ENCODE measurements around the gene FSD1L.
"Not testable (repeated sequence)": the region's sequence is repeated elsewhere in the genome, so short reads cannot be mapped to it uniquely, and the experiment has no call there.

Gene FSD1L

GRCh38 chr9:105503881-105504280, 56.0 kb downstream of the FSD1L start:
- Histone ChIP-seq H3K36me3 (ENCODE audit: control insufficient read depth, insufficient read depth, low read length) (no peaks in the 10 kb centered on the region), H3K9ac (ENCODE audit: low read length) (no peak overlapping the region), H3K4me1 (ENCODE audit: control insufficient read depth, insufficient read depth, low read length) (no peaks in the 10 kb centered on the region), H3K27me3 (ENCODE audit: control insufficient read depth, insufficient read depth, low read length) (no peaks in the 10 kb centered on the region), H3K9me3 (ENCODE audit: control insufficient read depth, low read length) (no peaks in the 10 kb centered on the region), H3K4me3 (ENCODE audit: low read length) (no peak overlapping the region)

DNA sequence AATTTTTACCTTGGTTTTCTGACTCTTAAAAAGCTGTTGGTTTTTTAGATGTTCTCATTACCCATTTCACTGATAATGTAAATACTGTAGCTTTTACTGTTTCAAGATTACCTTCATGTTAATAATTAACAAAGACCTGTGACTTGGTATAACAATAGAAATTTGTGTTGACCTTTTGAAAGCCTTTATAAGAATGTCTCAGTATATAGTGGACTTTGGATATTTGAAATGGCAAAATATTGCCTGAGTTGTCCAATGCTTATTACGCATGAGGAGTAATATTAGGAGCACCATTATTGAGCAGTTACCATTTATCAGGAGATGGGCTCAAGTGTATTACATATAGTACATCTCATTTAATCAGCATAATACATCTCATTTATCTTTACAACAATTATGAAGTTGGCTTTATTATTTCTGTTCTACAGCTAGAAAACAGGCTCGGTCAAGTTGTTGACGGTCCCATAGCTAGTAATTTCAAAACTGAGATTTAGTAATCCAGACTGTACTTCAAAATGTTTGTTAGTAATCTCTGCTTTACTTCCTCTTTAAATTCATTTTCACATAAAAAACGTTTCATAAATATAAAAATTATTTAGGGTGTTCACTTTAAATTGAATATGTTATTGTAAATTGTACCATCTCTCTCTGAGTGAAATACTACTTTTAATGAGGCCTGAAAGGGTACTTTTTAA, 59.4 kb downstream of the FSD1L start:
- no peak overlapping the region for H3K9ac ChIP-seq (ENCODE audit: low read length)
- H3K4me1 ChIP-seq (ENCODE audit: control insufficient read depth, insufficient read depth, low read length): no peaks in the 10 kb centered on the region
- no peaks in the 10 kb centered on the region for H3K36me3 ChIP-seq (ENCODE audit: control insufficient read depth, insufficient read depth, low read length)
- H3K9me3 ChIP-seq (ENCODE audit: control insufficient read depth, low read length): no peaks in the 10 kb centered on the region
- H3K4me3 ChIP-seq (ENCODE audit: low read length): no peak overlapping the region
- H3K27me3 ChIP-seq (ENCODE audit: control insufficient read depth, insufficient read depth, low read length): no peaks in the 10 kb centered on the region

- no peak overlapping the region for H3K9ac ChIP-seq (ENCODE audit: low read length)
- no peaks in the 10 kb centered on the region for H3K9me3 ChIP-seq (ENCODE audit: control insufficient read depth, low read length)
- H3K4me1 ChIP-seq (ENCODE audit: control insufficient read depth, insufficient read depth, low read length): no peaks in the 10 kb centered on the region
- no peaks in the 10 kb centered on the region for H3K27me3 ChIP-seq (ENCODE audit: control insufficient read depth, insufficient read depth, low read length)
- no peak overlapping the region for H3K4me3 ChIP-seq (ENCODE audit: low read length)
- no peaks in the 10 kb centered on the region for H3K36me3 ChIP-seq (ENCODE audit: control insufficient read depth, insufficient read depth, low read length)
Observed at GRCh38 chr9:105508530-105508929, 60.7 kb downstream of the FSD1L start.

GRCh38 chr9:105510024-105510423, 62.2 kb downstream of the FSD1L start:
- Histone ChIP-seq H3K36me3 (ENCODE audit: control insufficient read depth, insufficient read depth, low read length) (no peaks in the 10 kb centered on the region), H3K4me3 (ENCODE audit: low read length) (no peak overlapping the region), H3K9ac (ENCODE audit: low read length) (no peak overlapping the region), H3K9me3 (ENCODE audit: control insufficient read depth, low read length) (no peaks in the 10 kb centered on the region), H3K4me1 (ENCODE audit: control insufficient read depth, insufficient read depth, low read length) (no peaks in the 10 kb centered on the region), H3K27me3 (ENCODE audit: control insufficient read depth, insufficient read depth, low read length) (no peaks in the 10 kb centered on the region)

DNA sequence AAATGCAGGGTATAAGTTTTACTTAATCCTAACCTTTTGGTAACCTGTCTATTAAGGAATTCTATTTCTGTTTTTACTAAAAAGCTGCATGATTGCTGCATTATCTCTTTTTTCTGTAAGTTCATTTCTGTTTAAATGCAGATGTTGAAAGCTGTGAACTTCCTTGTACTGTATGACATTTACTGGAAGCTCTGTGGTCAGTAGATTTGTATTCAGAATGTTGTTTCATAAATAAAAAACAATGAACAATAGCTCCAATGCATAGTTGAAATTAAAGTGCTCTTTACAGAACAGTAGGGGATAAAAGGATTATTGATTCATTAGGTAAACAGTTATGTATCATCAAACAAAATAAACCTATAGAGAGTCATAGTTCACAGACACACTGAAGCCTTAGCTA, 63.6 kb downstream of the FSD1L start:
- H3K27me3 ChIP-seq (ENCODE audit: control insufficient read depth, insufficient read depth, low read length): no peaks in the 10 kb centered on the region
- H3K9me3 ChIP-seq (ENCODE audit: control insufficient read depth, low read length): no peaks in the 10 kb centered on the region
- no peaks in the 10 kb centered on the region for H3K36me3 ChIP-seq (ENCODE audit: control insufficient read depth, insufficient read depth, low read length)
- no peak overlapping the region for H3K4me3 ChIP-seq (ENCODE audit: low read length)
- no peak overlapping the region for H3K9ac ChIP-seq (ENCODE audit: low read length)
- no peaks in the 10 kb centered on the region for H3K4me1 ChIP-seq (ENCODE audit: control insufficient read depth, insufficient read depth, low read length)

GRCh38 chr9:105515811-105516413, 68.1 kb downstream of the FSD1L start:
- Histone ChIP-seq H3K36me3 (ENCODE audit: control insufficient read depth, insufficient read depth, low read length) (no peaks in the 10 kb centered on the region), H3K4me1 (ENCODE audit: control insufficient read depth, insufficient read depth, low read length) (no peaks in the 10 kb centered on the region), H3K9me3 (ENCODE audit: control insufficient read depth, low read length) (no peaks in the 10 kb centered on the region), H3K9ac (ENCODE audit: low read length) (no peak overlapping the region), H3K27me3 (ENCODE audit: control insufficient read depth, insufficient read depth, low read length) (no peaks in the 10 kb centered on the region), H3K4me3 (ENCODE audit: low read length) (no peak overlapping the region)

DNA sequence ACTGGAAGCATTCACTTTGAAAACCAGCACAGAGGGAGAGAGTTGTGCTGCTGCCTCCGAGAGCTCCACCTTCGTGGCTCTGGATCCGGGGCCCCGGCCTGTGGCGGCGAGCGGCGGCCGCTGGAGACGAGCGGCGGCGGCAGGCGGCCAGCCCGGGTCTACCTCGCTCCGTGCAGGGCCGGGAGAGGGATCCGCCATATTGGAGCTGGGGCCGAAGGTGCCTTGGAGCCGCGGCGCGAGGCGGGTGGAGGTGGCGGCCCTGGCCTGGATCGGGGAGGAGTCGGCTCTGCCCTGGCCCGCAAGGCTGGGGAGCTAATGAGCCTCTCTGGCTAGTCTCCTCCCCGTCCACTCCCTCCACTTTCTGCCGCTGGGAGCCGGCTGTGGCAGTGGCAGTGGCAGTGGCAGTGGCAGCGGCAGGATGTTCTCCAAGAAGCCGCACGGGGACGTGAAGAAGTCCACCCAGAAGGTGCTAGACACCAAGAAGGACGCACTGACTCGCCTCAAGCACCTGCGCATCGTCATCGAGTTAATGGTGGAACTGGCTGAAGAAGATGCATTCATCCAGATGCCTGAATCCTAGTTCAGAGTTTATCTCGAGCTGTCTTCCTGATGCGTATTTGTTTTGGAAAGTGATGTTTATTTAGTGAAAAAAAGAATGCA, 72.0 kb downstream of the FSD1L start:
- H3K27me3 ChIP-seq (ENCODE audit: control insufficient read depth, insufficient read depth, low read length); H3K36me3 ChIP-seq (ENCODE audit: control insufficient read depth, insufficient read depth, low read length); H3K9ac ChIP-seq (ENCODE audit: low read length); H3K9me3 ChIP-seq (ENCODE audit: control insufficient read depth, low read length); H3K4me1 ChIP-seq (ENCODE audit: control insufficient read depth, insufficient read depth, low read length); H3K4me3 ChIP-seq (ENCODE audit: low read length): not testable (repeated sequence)

DNA sequence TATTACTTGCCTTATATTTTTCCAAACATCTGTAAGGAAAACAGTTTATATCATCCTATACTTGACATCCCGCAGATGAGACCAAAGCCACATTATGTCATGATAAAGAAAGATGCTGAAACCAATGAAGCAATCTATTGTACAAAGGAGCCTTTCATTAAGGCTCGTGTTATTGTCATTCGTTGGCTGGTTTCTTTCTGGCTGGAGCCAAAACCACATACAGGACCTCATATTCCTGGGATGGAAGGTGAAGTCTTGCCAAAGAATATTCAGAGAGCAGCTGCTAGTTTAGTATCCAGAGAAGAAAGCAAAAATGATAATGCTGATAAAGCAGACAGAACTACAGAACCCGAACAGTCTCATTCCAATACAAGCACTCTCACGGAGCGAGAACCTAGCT, 73.2 kb downstream of the FSD1L start:
- H3K4me1 ChIP-seq (ENCODE audit: control insufficient read depth, insufficient read depth, low read length); H3K9ac ChIP-seq (ENCODE audit: low read length); H3K4me3 ChIP-seq (ENCODE audit: low read length); H3K9me3 ChIP-seq (ENCODE audit: control insufficient read depth, low read length); H3K36me3 ChIP-seq (ENCODE audit: control insufficient read depth, insufficient read depth, low read length); H3K27me3 ChIP-seq (ENCODE audit: control insufficient read depth, insufficient read depth, low read length): not testable (repeated sequence)

- H3K9ac ChIP-seq (ENCODE audit: low read length); H3K9me3 ChIP-seq (ENCODE audit: control insufficient read depth, low read length); H3K4me3 ChIP-seq (ENCODE audit: low read length); H3K4me1 ChIP-seq (ENCODE audit: control insufficient read depth, insufficient read depth, low read length); H3K36me3 ChIP-seq (ENCODE audit: control insufficient read depth, insufficient read depth, low read length); H3K27me3 ChIP-seq (ENCODE audit: control insufficient read depth, insufficient read depth, low read length): not testable (repeated sequence)
Observed at GRCh38 chr9:105522618-105523385, 75.0 kb downstream of the FSD1L start.

- no peaks in the 10 kb centered on the region for H3K27me3 ChIP-seq (ENCODE audit: control insufficient read depth, insufficient read depth, low read length)
- H3K4me1 ChIP-seq (ENCODE audit: control insufficient read depth, insufficient read depth, low read length): peaks cover 8% of the 10 kb centered on the region
- no peaks in the 10 kb centered on the region for H3K9me3 ChIP-seq (ENCODE audit: control insufficient read depth, low read length)
- no peaks in the 10 kb centered on the region for H3K36me3 ChIP-seq (ENCODE audit: control insufficient read depth, insufficient read depth, low read length)
- no peak overlapping the region for H3K4me3 ChIP-seq (ENCODE audit: low read length)
- H3K9ac ChIP-seq (ENCODE audit: low read length): no peak overlapping the region
Observed at GRCh38 chr9:105531530-105531929, 83.7 kb downstream of the FSD1L start.

- Histone ChIP-seq H3K27me3 (ENCODE audit: control insufficient read depth, insufficient read depth, low read length) (no peaks in the 10 kb centered on the region), H3K4me1 (ENCODE audit: control insufficient read depth, insufficient read depth, low read length) (peaks cover 8% of the 10 kb centered on the region), H3K9ac (ENCODE audit: low read length) (no peak overlapping the region), H3K36me3 (ENCODE audit: control insufficient read depth, insufficient read depth, low read length) (no peaks in the 10 kb centered on the region), H3K9me3 (ENCODE audit: control insufficient read depth, low read length) (no peaks in the 10 kb centered on the region), H3K4me3 (ENCODE audit: low read length) (no peak overlapping the region)
Observed at GRCh38 chr9:105535920-105536668, 88.3 kb downstream of the FSD1L start.
